ENCODE data around the gene ZNF410.

GRCh38 chr14:73887318-73887616, 608 bp downstream of the ZNF410 start:
- TF ChIP-seq CTCF (IDR thresholded peaks at IDR 0.05; ENCODE audit: poor library complexity): no peak
- TF ChIP-seq EZH2phosphoT487 (IDR thresholded peaks at IDR 0.05; ENCODE audit: low read depth, severe bottlenecking, unreplicated experiment): no peak

Measured in hepatocyte (in vitro differentiated cells).